ENCODE measurements around the gene KDM1B. TPM values are rescaled to one million over a fixed set of nuclear protein-coding genes. Genes with fewer than 3 reads are reported as not detected.
A peak's percentile ranks its signal among the peaks of the same experiment; 100 is the strongest.

The KDM1B gene
- total RNA-seq, 1 donor, result 17.3 TPM

- DNase-seq (ENCODE audit: low read depth), result no peak
- H3K4me3 ChIP-seq (ENCODE audit: low read depth, low read length), result no peak overlapping the region
- no peak for TF ChIP-seq CTCF (IDR thresholded peaks at IDR 0.05; ENCODE audit: insufficient read depth, low read depth, low read length)
Observed at GRCh38 chr6:18136260-18136659, 19.0 kb upstream of the KDM1B start.

- DNase-seq (ENCODE audit: low read depth), result no peak
- no peak overlapping the region for H3K4me3 ChIP-seq (ENCODE audit: low read depth, low read length)
- TF ChIP-seq CTCF (IDR thresholded peaks at IDR 0.05; ENCODE audit: insufficient read depth, low read depth, low read length), result no peak
Observed at GRCh38 chr6:18138906-18139305, 16.3 kb upstream of the KDM1B start.

- no peak for DNase-seq (ENCODE audit: low read depth)
- TF ChIP-seq CTCF (IDR thresholded peaks at IDR 0.05; ENCODE audit: insufficient read depth, low read depth, low read length), result no peak
- no peak overlapping the region for H3K4me3 ChIP-seq (ENCODE audit: low read depth, low read length)
Observed at GRCh38 chr6:18139935-18140621, 15.1 kb upstream of the KDM1B start.

GRCh38 chr6:18141805-18142590 is 13.2 kb upstream of the KDM1B start:
- H3K4me3 ChIP-seq (ENCODE audit: low read depth, low read length), result no peak overlapping the region
- no peak for TF ChIP-seq CTCF (IDR thresholded peaks at IDR 0.05; ENCODE audit: insufficient read depth, low read depth, low read length)

GRCh38 chr6:18142591-18142861 is 12.7 kb upstream of the KDM1B start:
- DNase-seq (ENCODE audit: low read depth), result no peak
- TF ChIP-seq CTCF (IDR thresholded peaks at IDR 0.05; ENCODE audit: insufficient read depth, low read depth, low read length), result no peak
- no peak overlapping the region for H3K4me3 ChIP-seq (ENCODE audit: low read depth, low read length)

More at GRCh38 chr6:18141805-18142590, 13.2 kb upstream of the KDM1B start:
- DNase-seq (ENCODE audit: low read depth), result no peak

- TF ChIP-seq CTCF (IDR thresholded peaks at IDR 0.05; ENCODE audit: insufficient read depth, low read depth, low read length), result no peak
- H3K4me3 ChIP-seq (ENCODE audit: low read depth, low read length), result no peak overlapping the region
Observed at GRCh38 chr6:18147160-18147559, 8.1 kb upstream of the KDM1B start.

More at GRCh38 chr6:18147160-18147559, 8.1 kb upstream of the KDM1B start:
- peak; percentile 17 for DNase-seq (ENCODE audit: low read depth)

Data from fibroblast of villous mesenchyme (primary cell).